ENCODE data around the gene LCN15. TPM values are rescaled to one million over a fixed set of nuclear protein-coding genes. Genes with fewer than 3 reads are reported as not detected.

Gene LCN15
- total and polyA plus RNA-seq, 8 donors = 0.06 to 0.18 (median 0.07) TPM; not detected in 3

DNA sequence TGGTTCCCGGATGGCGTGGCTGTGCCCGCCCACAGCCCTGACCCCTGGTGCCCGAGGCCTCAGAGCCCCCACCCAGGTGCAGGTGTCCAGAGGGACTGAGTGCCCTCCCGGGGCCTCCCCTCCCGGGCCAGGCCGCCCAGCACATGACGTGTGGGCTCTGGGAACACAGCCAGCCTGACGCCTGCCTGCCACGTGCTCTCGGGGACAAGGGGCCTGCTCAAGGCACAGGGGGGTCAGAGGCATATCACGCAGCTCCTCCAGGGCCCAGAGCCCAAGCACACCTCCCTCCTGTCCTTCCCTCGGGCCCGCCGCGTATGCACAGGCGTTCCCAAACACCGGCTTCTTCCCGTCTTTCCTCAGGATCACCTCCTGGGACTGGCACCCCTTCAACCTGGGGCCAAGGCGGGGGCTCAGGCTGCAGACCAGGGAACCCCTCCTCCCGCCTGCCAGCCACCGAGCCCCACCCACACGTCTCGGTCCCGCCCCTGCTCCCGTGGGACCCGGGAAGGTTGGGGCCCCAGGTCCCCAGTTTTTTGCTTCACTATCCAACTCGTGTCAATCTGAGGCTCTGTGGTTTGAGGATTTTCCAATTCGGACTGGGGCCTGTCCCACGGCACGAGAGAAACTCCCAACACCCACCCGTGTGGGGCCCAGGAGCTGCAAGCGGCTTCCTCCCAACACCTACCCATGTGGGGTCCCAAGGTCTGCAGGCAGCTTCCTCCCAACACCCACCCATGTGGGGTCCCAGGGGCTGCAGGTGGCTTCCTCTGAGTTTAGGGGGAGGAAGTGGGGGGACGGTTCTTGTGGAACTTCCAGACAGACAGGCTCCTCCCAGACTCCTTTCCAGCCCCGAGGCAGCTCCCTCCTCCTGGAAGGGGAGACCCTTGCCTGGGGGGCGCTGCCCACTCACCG is 23.1 kb downstream of the LCN15 start:
- peaks cover 15 to 20% of the 10 kb centered on the region in 2 donors for H3K4me1 ChIP-seq
- H3K36me3 ChIP-seq = no peaks in the 10 kb centered on the region
- ATAC-seq (peak; percentile 47), DNase-seq (peak in 2 of 4 donors; percentile 55 to 69)
- no peaks in the 10 kb centered on the region for H3K9me3 ChIP-seq
- intact Hi-C loops (cut with DNase I) = no loop called here
- no peak overlapping the region for H3K4me3 ChIP-seq
- H3K27me3 ChIP-seq = peaks cover 16 to 53% of the 10 kb centered on the region in 2 donors
- H3K27ac ChIP-seq = no peak overlapping the region
- no peak for TF ChIP-seq CTCF (IDR thresholded peaks at IDR 0.05)

DNA sequence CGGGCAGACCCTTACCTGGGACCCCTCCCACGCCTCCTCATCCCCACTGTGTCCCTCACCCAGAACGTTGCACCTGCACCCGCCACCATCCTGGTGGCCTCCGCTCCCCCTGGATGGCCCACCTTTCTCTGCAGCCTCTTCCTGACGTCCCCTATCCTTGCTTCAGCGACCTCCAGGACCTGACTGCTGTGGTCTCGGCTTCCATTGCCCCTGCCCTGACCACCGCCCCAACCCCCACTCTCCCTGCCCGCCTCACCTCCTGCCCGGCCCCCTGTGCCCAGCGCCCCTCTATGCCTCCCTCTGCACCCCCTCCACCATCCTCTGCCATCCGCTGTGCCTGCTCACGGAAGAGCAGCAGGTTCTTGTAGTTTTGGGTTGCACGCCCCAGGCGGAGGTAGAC is 23.8 kb downstream of the LCN15 start:
- intact Hi-C loops (cut with DNase I) = no loop called here
- ATAC-seq (no peak), DNase-seq (no peak)
- Histone ChIP-seq H3K9me3 (no peaks in the 10 kb centered on the region), H3K4me1 (peaks cover 15 to 20% of the 10 kb centered on the region in 2 donors), H3K4me3 (no peak overlapping the region), H3K27ac (no peak overlapping the region), H3K27me3 (peaks cover 16 to 53% of the 10 kb centered on the region in 2 donors), H3K36me3 (no peaks in the 10 kb centered on the region)
- no peak for TF ChIP-seq CTCF (IDR thresholded peaks at IDR 0.05)

DNA sequence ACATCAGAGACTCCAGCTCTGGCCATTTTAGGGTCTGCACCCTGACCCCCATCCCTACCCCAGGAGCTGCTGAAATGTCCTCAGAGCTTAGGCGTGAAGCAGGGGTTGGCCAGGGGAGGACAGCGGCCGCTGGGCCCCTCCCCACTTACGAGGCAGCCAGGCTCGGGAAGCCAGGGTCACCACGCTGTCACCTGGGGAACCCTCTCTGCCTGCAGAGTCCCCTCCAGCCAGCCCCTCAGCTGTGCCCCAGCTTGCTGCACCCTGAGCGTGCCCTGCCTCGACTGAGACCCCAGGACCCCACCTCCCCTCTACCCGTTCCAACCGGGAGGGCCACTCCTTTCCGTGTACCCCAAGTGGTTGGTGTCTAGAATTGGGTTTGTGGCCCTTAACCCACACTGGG is 24.2 kb downstream of the LCN15 start:
- H3K36me3 ChIP-seq = no peaks in the 10 kb centered on the region
- ATAC-seq (no peak), DNase-seq (no peak)
- TF ChIP-seq CTCF (IDR thresholded peaks at IDR 0.05) = no peak
- no peak overlapping the region for H3K4me3 ChIP-seq
- H3K27ac ChIP-seq = no peak overlapping the region
- intact Hi-C loops (cut with DNase I) = no loop called here
- peaks cover 15 to 20% of the 10 kb centered on the region in 2 donors for H3K4me1 ChIP-seq
- peaks cover 16 to 53% of the 10 kb centered on the region in 2 donors for H3K27me3 ChIP-seq
- H3K9me3 ChIP-seq = no peaks in the 10 kb centered on the region

DNA sequence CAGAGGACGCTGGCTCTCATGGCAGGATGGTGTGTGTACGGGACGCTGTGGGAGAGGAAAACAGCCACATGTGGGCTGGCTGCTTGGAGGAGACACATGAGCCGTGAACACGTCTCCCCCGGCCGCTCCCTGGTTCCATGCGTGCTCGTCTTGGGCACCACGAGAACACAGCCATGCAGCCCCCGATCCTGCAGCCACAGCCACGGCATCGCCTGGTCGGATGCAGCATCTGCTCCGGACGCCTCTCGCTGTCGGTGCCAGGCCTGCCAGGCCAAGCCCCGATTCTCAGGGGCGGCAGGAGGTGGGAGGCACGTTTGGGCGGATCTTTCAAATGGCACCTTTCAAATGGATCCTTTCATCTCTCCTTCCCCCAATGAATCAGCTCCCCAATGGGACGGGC is 24.8 kb downstream of the LCN15 start:
- Histone ChIP-seq H3K4me1 (peaks cover 15 to 20% of the 10 kb centered on the region in 2 donors), H3K27me3 (peaks cover 16 to 53% of the 10 kb centered on the region in 2 donors), H3K27ac (no peak overlapping the region), H3K4me3 (no peak overlapping the region), H3K9me3 (no peaks in the 10 kb centered on the region), H3K36me3 (no peaks in the 10 kb centered on the region)
- TF ChIP-seq CTCF (IDR thresholded peaks at IDR 0.05) = no peak
- DNase-seq = peak in 1 of 4 donors; percentile 76
- ATAC-seq = no peak
- intact Hi-C loops (cut with DNase I) = no loop called here

DNA sequence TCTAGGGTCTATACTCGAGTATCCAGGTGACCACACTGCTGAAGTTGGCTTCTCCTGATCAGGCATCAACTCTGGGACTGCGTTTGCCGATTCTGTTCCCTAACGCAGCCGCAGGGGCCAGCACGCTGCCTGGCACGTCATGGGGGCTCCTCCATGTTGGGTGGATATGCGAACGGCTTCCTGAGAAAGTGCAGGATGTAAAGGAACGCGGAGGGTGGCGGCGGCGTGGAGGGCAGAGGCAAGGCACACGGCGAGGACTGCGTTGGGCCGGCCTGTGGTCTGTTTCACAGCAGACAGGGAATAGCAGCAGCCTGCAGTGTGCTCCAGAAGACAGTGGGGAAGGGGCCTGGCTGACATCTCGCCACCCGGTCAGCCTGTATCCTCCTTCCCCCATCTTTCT is 25.4 kb downstream of the LCN15 start:
- no peak for TF ChIP-seq CTCF (IDR thresholded peaks at IDR 0.05)
- Histone ChIP-seq H3K27ac (no peak overlapping the region), H3K4me3 (no peak overlapping the region), H3K9me3 (no peaks in the 10 kb centered on the region), H3K4me1 (peaks cover 15 to 20% of the 10 kb centered on the region in 2 donors), H3K36me3 (no peaks in the 10 kb centered on the region), H3K27me3 (peaks cover 16 to 49% of the 10 kb centered on the region in 2 donors)
- intact Hi-C loops (cut with DNase I) = no loop called here
- no peak for ATAC-seq
- no peak for DNase-seq

All from left lung (tissue), 10 donors.